SK-N-SH (cell line): Measurements from ENCODE around the gene CIROP. TPM values are rescaled to one million over a fixed set of nuclear protein-coding genes. Genes with fewer than 3 reads are reported as not detected.

Experiments
- CTCF ChIA-PET: fragments of 300-600, 350-600 bp; formaldehyde crosslinking; extraction: SDS; loops from one replicate; lab custom pipeline; 2021; lab: Yijun Ruan, JAX
- POLR2A ChIA-PET: fragments of 350-600 bp; sonication (Branson Sonifier 250); formaldehyde crosslinking; extraction: SDS; loops from one replicate; lab custom pipeline; 2020; ENCODE audit warnings: antibody characterized with exemption, inconsistent platforms; lab: Yijun Ruan, JAX
- DNase-seq: peaks from one replicate; pipeline ENCODE4 v3.0.0; 2012
- H2AFZ ChIP-seq: fragments of 200-600 bp; sonication (generic); 2 replicates; pipeline ENCODE4 v1.8.1; 2016; ENCODE audit warnings: antibody characterized with exemption, mild to moderate bottlenecking, low read depth
- H3F3A ChIP-seq: fragments of 200-600 bp; sonication (generic); replicated peaks from 2 replicates; pipeline ENCODE3; 2016; ENCODE audit warnings: antibody characterized with exemption, mild to moderate bottlenecking; ENCODE audit not compliant: insufficient read depth
- H3K27ac ChIP-seq, 2 experiments: fragments of 200-500 bp in 1 of 2; fragments of 200-600 bp in 1 of 2; sonication (Bioruptor generic) in 1 of 2; sonication (generic), shearing (Covaris generic) in 1 of 2; 2 replicates each; pipeline versions ENCODE4 v1.5.1 to v1.6.1; 2014 to 2016; ENCODE audit warnings: low read depth in 2 of 2, inconsistent platforms in 1 of 2, low read length in 1 of 2, mild to moderate bottlenecking in 1 of 2, mixed read lengths in 1 of 2
- H3K27me3 ChIP-seq: fragments of 200-600 bp; sonication (generic), shearing (Covaris generic); 2 replicates; pipeline ENCODE4 v1.6.1; 2016; ENCODE audit warnings: mixed run types; ENCODE audit not compliant: insufficient read depth
- H3K36me3 ChIP-seq, 2 experiments: fragments of 200-500 bp in 1 of 2; fragments of 200-600 bp in 1 of 2; sonication (Bioruptor generic) in 1 of 2; sonication (generic) in 1 of 2; replicated peaks in 1 of 2; 2 replicates each; pipeline versions ENCODE3 to v1.5.1; 2014 to 2016; ENCODE audit warnings: low read length in 1 of 2, mild to moderate bottlenecking in 1 of 2; ENCODE audit not compliant: insufficient read depth in 2 of 2, control insufficient read depth in 1 of 2
- H3K4me1 ChIP-seq, 2 experiments: fragments of 200-500 bp in 1 of 2; fragments of 200-600 bp in 1 of 2; sonication (Bioruptor generic) in 1 of 2; sonication (generic), shearing (Covaris generic) in 1 of 2; 2 replicates each; pipeline versions ENCODE4 v1.5.1 to v1.6.1; 2014 to 2016; ENCODE audit warnings: low read depth in 1 of 2, low read length in 1 of 2, mixed run types in 1 of 2; ENCODE audit not compliant: insufficient read depth in 2 of 2, control insufficient read depth in 1 of 2
- H3K4me2 ChIP-seq: fragments of 200-600 bp; sonication (generic), shearing (Covaris generic); 2 replicates; pipeline ENCODE4 v1.6.1; 2017; ENCODE audit warnings: mixed run types
- H3K4me3 ChIP-seq, 2 experiments: fragments of 200-500 bp in 1 of 2; fragments of 200-600 bp in 1 of 2; sonication (Bioruptor generic) in 1 of 2; sonication (generic), shearing (Covaris generic) in 1 of 2; 2 replicates each; pipeline versions ENCODE4 v1.5.1 to v1.8.1; 2014 to 2016; ENCODE audit warnings: low read depth in 2 of 2, inconsistent platforms in 1 of 2, low read length in 1 of 2, mild to moderate bottlenecking in 1 of 2, mixed read lengths in 1 of 2, moderate library complexity in 1 of 2
- H3K79me2 ChIP-seq: fragments of 200-600 bp; sonication (generic); 2 replicates; pipeline ENCODE4 v1.8.1; 2017; ENCODE audit warnings: mild to moderate bottlenecking; ENCODE audit not compliant: insufficient read depth
- H3K9ac ChIP-seq: fragments of 200-600 bp; sonication (generic); 2 replicates; pipeline ENCODE4 v1.6.1; 2017; ENCODE audit warnings: mixed run types
- H3K9me2 ChIP-seq: fragments of 200-600 bp; sonication (generic); 2 replicates; pipeline ENCODE4 v1.6.1; 2017; ENCODE audit warnings: mixed run types
- H3K9me3 ChIP-seq: fragments of 200-600 bp; sonication (generic); 2 replicates; pipeline ENCODE4 v1.6.1; 2017; ENCODE audit warnings: mixed run types, mild to moderate bottlenecking, moderate library complexity
- H4K20me1 ChIP-seq: fragments of 200-600 bp; sonication (generic); 2 replicates; pipeline ENCODE4 v1.6.1; 2017; ENCODE audit warnings: mild to moderate bottlenecking, mixed run types; ENCODE audit not compliant: insufficient read depth
- ELF1 ChIP-seq: IDR thresholded peaks from 2 replicates; pipeline ENCODE4 v1.4.0; 2012
- EP300 ChIP-seq, 2 experiments: IDR thresholded peaks; 2 replicates each; pipeline versions ENCODE4 v1.4.0 to v1.6.1; 2012; ENCODE audit warnings: borderline replicate concordance in 1 of 2, low read depth in 1 of 2, low read length in 1 of 2
- EZH2phosphoT487 ChIP-seq: fragments of 200-600 bp; sonication (generic); IDR thresholded peaks from 2 replicates; pipeline ENCODE4 v1.6.1; 2017; ENCODE audit warnings: low read depth, mixed run types, mild to moderate bottlenecking, antibody characterized with exemption, moderate library complexity, borderline replicate concordance
- FOSL2 ChIP-seq: IDR thresholded peaks from 2 replicates; pipeline ENCODE4 v1.4.0; 2012; ENCODE audit warnings: low read depth, mild to moderate bottlenecking, moderate library complexity, borderline replicate concordance
- FOXM1 ChIP-seq: IDR thresholded peaks from 2 replicates; pipeline ENCODE4 v1.4.0; 2012; ENCODE audit warnings: low read depth, mild to moderate bottlenecking
- GABPA ChIP-seq: IDR thresholded peaks from 2 replicates; pipeline ENCODE4 v1.4.0; 2012; ENCODE audit warnings: low read depth, mild to moderate bottlenecking
- GATA2 ChIP-seq: sonication (generic); formaldehyde crosslinking; IDR thresholded peaks from 2 replicates; pipeline ENCODE4 v1.5.0; 2020; ENCODE audit warnings: mild to moderate bottlenecking, missing genetic modification reagents
- MEF2A ChIP-seq: IDR thresholded peaks from 2 replicates; pipeline ENCODE4 v1.4.0; 2012; ENCODE audit warnings: low read depth, borderline replicate concordance
- MXI1 ChIP-seq: IDR thresholded peaks from 2 replicates; pipeline ENCODE4 v1.6.1; 2012; ENCODE audit warnings: mild to moderate bottlenecking, low read depth, low read length, improper control_type of control experiment
- NRF1 ChIP-seq: IDR thresholded peaks from 2 replicates; pipeline ENCODE4 v1.6.1; 2012; ENCODE audit warnings: low read depth, mild to moderate bottlenecking, low read length
- PBX3 ChIP-seq: IDR thresholded peaks from 2 replicates; pipeline ENCODE4; 2012
- POLR2AphosphoS5 ChIP-seq: IDR thresholded peaks from 2 replicates; pipeline ENCODE4 v1.6.1; 2012; ENCODE audit warnings: low read depth, low read length
- REST ChIP-seq: IDR thresholded peaks from 2 replicates; pipeline ENCODE4 v1.6.1; 2012; ENCODE audit warnings: mild to moderate bottlenecking, low read depth, low read length, moderate library complexity
- RFX5 ChIP-seq: IDR thresholded peaks from 2 replicates; pipeline ENCODE4 v1.6.1; 2012; ENCODE audit warnings: mild to moderate bottlenecking, improper control_type of control experiment, low read length
- RXRA ChIP-seq: IDR thresholded peaks from 2 replicates; pipeline ENCODE4 v1.4.0; 2012; ENCODE audit warnings: low read depth, mild to moderate bottlenecking, borderline replicate concordance
- SMC3 ChIP-seq: IDR thresholded peaks from 2 replicates; pipeline ENCODE4 v1.6.1; 2012; ENCODE audit warnings: low read depth, low read length, improper control_type of control experiment
- TCF12 ChIP-seq: IDR thresholded peaks from 2 replicates; pipeline ENCODE4 v1.4.0; 2012
- TEAD4 ChIP-seq: IDR thresholded peaks from 2 replicates; pipeline ENCODE4 v1.4.0; 2012; ENCODE audit warnings: mild to moderate bottlenecking, borderline replicate concordance; ENCODE audit not compliant: insufficient read depth
- USF1 ChIP-seq: IDR thresholded peaks from 2 replicates; pipeline ENCODE4 v1.4.0; 2012; ENCODE audit warnings: low read depth, borderline replicate concordance
- WGBS: methylation state at CpG from one replicate; pipeline ENCODE4 v1.1.6; 2017; ENCODE audit warnings: low lambda C conversion rate; 5-methylcytosine and 5-hydroxymethylcytosine counted together
- polyA plus RNA-seq, 3 experiments: library from polyadenylated mRNA; depleted of rRNA; stranded (reverse); fragments of >200 nt; gene quantifications; 2 replicates each; pipeline ENCODE4 v1.2.3, GENCODE V29; 2012
- TF ChIP-seq, protein P1 (sequence below): IDR thresholded peaks from 2 replicates; pipeline ENCODE4 v1.4.0; 2012; ENCODE audit warnings: low read depth, borderline replicate concordance

The CIROP gene
- polyA plus RNA-seq, 1 of the 3 experiments (the other 2 are of a cell fraction), result not detected

DNA sequence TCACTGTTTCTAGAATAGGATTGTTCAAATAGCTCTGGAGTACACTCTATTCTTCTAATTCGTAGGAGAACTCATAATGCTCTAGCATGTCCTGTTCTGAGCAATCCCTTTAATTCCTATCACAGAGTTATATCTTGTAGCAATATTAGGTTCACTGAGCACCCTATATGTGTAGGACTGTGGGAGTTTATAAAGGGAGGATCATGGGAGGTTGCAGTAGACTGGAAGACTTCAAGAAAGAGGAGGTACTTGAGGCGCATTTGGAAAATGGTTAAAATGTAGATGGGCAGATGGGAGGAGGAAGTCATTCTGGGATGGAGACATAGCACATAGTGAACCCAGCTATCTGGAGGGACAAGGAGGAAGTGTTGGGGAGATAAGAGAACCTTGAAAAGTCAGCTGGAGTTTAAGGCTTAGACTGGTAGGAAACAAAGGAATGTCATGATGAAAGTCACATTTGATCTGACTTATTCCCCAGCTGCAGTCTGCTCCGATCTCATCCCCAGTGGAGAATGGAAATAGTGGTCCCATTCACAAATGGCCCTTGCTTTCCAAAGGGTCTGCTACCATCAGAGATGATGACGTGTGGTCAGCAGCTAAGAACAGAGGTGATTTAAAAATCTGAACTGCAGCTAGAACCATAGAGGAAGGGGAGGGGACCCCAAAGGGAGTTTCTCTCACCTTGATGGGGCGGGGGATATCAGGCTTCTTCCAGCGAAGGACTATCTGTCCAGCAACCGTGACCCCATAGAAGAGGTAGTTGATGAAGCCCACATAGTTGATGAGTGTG is 24.4 kb upstream of the CIROP start:
- Histone ChIP-seq H3K9me3 (no peaks in the 10 kb centered on the region), H3K9ac (no peak overlapping the region), H3K36me3 (no peaks in the 10 kb centered on the region), H3F3A (no peaks in the 10 kb centered on the region), H3K4me1 (no peaks in the 10 kb centered on the region; a peak in 1 of 4 replicates), H3K4me2 (no peak overlapping the region), H4K20me1 (no peaks in the 10 kb centered on the region), H2AFZ (peak overlapping the region; percentile 20; the same call in 1 of the 2 replicates), H3K27me3 (peaks cover 6% of the 10 kb centered on the region; the same call in 1 of the 2 replicates), H3K27ac (no peak overlapping the region), H3K4me3 (no peak overlapping the region), H3K79me2 (no peaks in the 10 kb centered on the region), H3K9me2 (no peaks in the 10 kb centered on the region)
- WGBS, result 51% methylated on average over 7 of the region's 7 CpGs
- no peak for TF ChIP-seq TCF12
- no peak for TF ChIP-seq REST
- no peak for TF ChIP-seq TEAD4
- TF ChIP-seq EZH2phosphoT487, result no peak
- no peak for TF ChIP-seq USF1
- TF ChIP-seq MXI1, result no peak
- no peak for TF ChIP-seq FOXM1
- no peak for TF ChIP-seq ELF1
- no peak for TF ChIP-seq SMC3
- no peak for TF ChIP-seq NRF1
- TF ChIP-seq GATA2 (CRISPR knock-in tag), result no peak
- no peak for DNase-seq
- ChIA-PET CTCF (interaction anchor here (0.9 to 2.7 kb wide), 5 partner anchors 8 to 276 kb away, joined by 3 to 26 read pairs (median 4); no protein-coding TSS in a partner anchor), POLR2A (no interaction called here)

- no peak overlapping the region for H3K4me2 ChIP-seq
- no peak overlapping the region for H3K27ac ChIP-seq
- no peaks in the 10 kb centered on the region for H3K36me3 ChIP-seq
- H4K20me1 ChIP-seq, result no peaks in the 10 kb centered on the region
- H3K4me3 ChIP-seq, result no peak overlapping the region
- no peaks in the 10 kb centered on the region for H3F3A ChIP-seq
- no peak for TF ChIP-seq RXRA
- no peak for TF ChIP-seq POLR2AphosphoS5
- no peak for TF ChIP-seq MXI1
- no peak for TF ChIP-seq TCF12
- no peak for TF ChIP-seq EZH2phosphoT487
- TF ChIP-seq, protein P1, sequence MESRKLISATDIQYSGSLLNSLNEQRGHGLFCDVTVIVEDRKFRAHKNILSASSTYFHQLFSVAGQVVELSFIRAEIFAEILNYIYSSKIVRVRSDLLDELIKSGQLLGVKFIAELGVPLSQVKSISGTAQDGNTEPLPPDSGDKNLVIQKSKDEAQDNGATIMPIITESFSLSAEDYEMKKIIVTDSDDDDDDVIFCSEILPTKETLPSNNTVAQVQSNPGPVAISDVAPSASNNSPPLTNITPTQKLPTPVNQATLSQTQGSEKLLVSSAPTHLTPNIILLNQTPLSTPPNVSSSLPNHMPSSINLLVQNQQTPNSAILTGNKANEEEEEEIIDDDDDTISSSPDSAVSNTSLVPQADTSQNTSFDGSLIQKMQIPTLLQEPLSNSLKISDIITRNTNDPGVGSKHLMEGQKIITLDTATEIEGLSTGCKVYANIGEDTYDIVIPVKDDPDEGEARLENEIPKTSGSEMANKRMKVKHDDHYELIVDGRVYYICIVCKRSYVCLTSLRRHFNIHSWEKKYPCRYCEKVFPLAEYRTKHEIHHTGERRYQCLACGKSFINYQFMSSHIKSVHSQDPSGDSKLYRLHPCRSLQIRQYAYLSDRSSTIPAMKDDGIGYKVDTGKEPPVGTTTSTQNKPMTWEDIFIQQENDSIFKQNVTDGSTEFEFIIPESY, result no peak
- no peak for TF ChIP-seq MEF2A
- TF ChIP-seq FOSL2, result no peak
- TF ChIP-seq PBX3, result no peak
- TF ChIP-seq GATA2 (CRISPR knock-in tag), result no peak
- no peak for TF ChIP-seq GABPA
- no peak for TF ChIP-seq EP300 (IDR thresholded peaks at IDR 0.05; ENCODE audit: borderline replicate concordance in 1 of 2, low read depth in 1 of 2, low read length in 1 of 2)
- TF ChIP-seq RFX5, result no peak
- no peak for TF ChIP-seq NRF1
- TF ChIP-seq, all 33 proteins: peak for 0
- ChIA-PET CTCF (no interaction called here), POLR2A (no interaction called here)
- WGBS, result 53% methylated on average over 3 of the region's 3 CpGs
- H3K4me1 ChIP-seq, result no peaks in the 10 kb centered on the region; a peak in 2 of 4 replicates
- peaks cover 6% of the 10 kb centered on the region; the same call in 1 of the 2 replicates for H3K27me3 ChIP-seq
- no peak for DNase-seq
- no peak overlapping the region for H3K9ac ChIP-seq
- H3K9me2 ChIP-seq, result no peaks in the 10 kb centered on the region
- no peaks in the 10 kb centered on the region for H3K79me2 ChIP-seq
- H3K9me3 ChIP-seq, result no peaks in the 10 kb centered on the region
- no peak overlapping the region; the same call in 1 of the 2 replicates for H2AFZ ChIP-seq
Measured at GRCh38 chr14:23127861-23128260, 23.1 kb upstream of the CIROP start.
